Activated naive CD8-positive, alpha-beta T cell (primary cell): Measurements from ENCODE around the gene CNGA3.

Experiments used
- H3K27ac Mint-ChIP-seq: one replicate; pipeline ENCODE4 v1.8.0; 2021; ENCODE audit warnings: mixed read lengths
- H3K27me3 Mint-ChIP-seq: one replicate; pipeline ENCODE4 v1.8.0; 2021; ENCODE audit warnings: mixed read lengths
- H3K36me3 Mint-ChIP-seq: one replicate; pipeline ENCODE4 v1.8.0; 2021; ENCODE audit warnings: mixed read lengths
- H3K4me1 Mint-ChIP-seq: one replicate; pipeline ENCODE4 v1.8.0; 2021; ENCODE audit warnings: low read depth, mixed read lengths
- H3K4me3 Mint-ChIP-seq: one replicate; pipeline ENCODE4 v1.8.0; 2021; ENCODE audit warnings: mild to moderate bottlenecking, mixed read lengths
- H3K9me3 Mint-ChIP-seq: one replicate; pipeline ENCODE4 v1.8.0; 2021; ENCODE audit warnings: low read depth, mixed read lengths

CNGA3 gene

DNA sequence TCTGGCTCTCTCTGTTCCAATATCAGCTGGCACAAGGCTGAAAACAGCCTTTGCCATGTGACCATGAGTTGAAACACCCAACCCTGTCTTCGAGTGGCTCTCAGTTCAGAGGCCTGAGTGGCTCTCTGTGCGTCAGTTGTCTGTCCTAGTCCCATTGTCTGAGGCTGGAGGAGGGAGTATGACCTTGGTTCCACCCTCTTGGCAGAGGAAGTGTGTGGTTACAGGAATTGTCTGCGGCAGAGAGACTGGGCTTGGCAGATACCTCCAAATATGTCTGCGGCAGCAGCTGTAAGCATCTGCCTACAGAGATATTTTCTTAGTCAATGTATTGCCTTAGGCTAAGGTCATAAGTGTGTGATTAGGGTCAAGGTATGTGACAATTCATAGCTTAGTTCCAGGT is 32.6 kb downstream of the CNGA3 start:
- Mint-ChIP-seq H3K27ac (no peak overlapping the region), H3K4me3 (no peak overlapping the region), H3K36me3 (no peaks in the 10 kb centered on the region), H3K27me3 (peaks cover 2% of the 10 kb centered on the region), H3K9me3 (no peaks in the 10 kb centered on the region), H3K4me1 (no peaks in the 10 kb centered on the region)

GRCh38 chr2:98379311-98380202 is 33.3 kb downstream of the CNGA3 start:
- Mint-ChIP-seq H3K36me3 (no peaks in the 10 kb centered on the region), H3K27me3 (peaks cover 2% of the 10 kb centered on the region), H3K9me3 (no peaks in the 10 kb centered on the region), H3K4me1 (no peaks in the 10 kb centered on the region), H3K27ac (no peak overlapping the region), H3K4me3 (no peak overlapping the region)

- peaks cover 2% of the 10 kb centered on the region for H3K27me3 Mint-ChIP-seq
- no peaks in the 10 kb centered on the region for H3K9me3 Mint-ChIP-seq
- H3K4me1 Mint-ChIP-seq = no peaks in the 10 kb centered on the region
- no peak overlapping the region for H3K27ac Mint-ChIP-seq
- H3K36me3 Mint-ChIP-seq = no peaks in the 10 kb centered on the region
- H3K4me3 Mint-ChIP-seq = no peak overlapping the region
Observed at GRCh38 chr2:98380203-98380535, 33.9 kb downstream of the CNGA3 start.

- Mint-ChIP-seq H3K4me1 (no peaks in the 10 kb centered on the region), H3K27ac (no peak overlapping the region), H3K4me3 (no peak overlapping the region), H3K9me3 (no peaks in the 10 kb centered on the region), H3K36me3 (no peaks in the 10 kb centered on the region), H3K27me3 (peaks cover 2% of the 10 kb centered on the region)
Observed at GRCh38 chr2:98381494-98381893, 35.2 kb downstream of the CNGA3 start.

- no peaks in the 10 kb centered on the region for H3K9me3 Mint-ChIP-seq
- H3K27me3 Mint-ChIP-seq = no peaks in the 10 kb centered on the region
- H3K4me1 Mint-ChIP-seq = no peaks in the 10 kb centered on the region
- H3K36me3 Mint-ChIP-seq = no peaks in the 10 kb centered on the region
- H3K27ac Mint-ChIP-seq = no peak overlapping the region
- no peak overlapping the region for H3K4me3 Mint-ChIP-seq
Observed at GRCh38 chr2:98382086-98382485, 35.8 kb downstream of the CNGA3 start.

DNA sequence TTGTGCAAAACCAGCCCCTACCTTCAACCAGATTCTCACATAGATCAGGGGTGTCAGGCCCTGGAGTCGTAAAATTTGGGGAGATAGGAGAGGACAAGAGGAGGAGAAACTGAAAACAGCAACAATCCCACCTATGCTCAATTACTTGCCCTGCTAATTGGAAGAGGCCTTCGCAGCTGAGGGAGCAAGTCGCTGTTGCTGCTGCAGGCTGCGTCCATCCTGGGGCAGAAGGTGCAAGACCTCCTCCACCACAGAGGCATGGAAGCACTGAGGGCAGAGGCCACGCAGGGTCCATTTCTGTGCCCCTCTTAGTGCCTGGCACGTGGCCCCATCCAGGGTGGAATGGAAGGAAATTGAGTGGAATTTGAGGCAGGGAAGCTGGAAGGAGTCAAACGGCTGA is 36.5 kb downstream of the CNGA3 start:
- Mint-ChIP-seq H3K4me3 (no peak overlapping the region), H3K4me1 (no peaks in the 10 kb centered on the region), H3K36me3 (no peaks in the 10 kb centered on the region), H3K27me3 (no peaks in the 10 kb centered on the region), H3K27ac (no peak overlapping the region), H3K9me3 (no peaks in the 10 kb centered on the region)

DNA sequence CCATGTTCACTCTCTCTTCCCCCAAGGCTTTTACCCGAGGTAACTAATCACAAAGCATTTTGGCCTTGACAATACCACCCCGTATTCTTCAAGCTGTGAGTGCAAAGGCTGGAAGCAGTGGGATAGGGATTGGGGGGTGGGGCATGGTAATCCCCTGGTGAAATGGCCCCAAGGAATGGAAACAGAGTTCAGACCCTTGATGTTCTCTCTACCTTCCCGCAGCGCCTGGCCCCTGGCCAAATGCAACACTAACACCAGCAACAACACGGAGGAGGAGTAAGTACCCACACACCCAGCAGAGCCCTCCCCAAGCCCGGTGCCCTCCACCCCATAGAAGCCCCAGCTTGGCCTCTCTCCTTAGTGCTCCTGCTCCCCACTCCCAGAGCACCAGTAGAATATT is 36.9 kb downstream of the CNGA3 start:
- no peaks in the 10 kb centered on the region for H3K4me1 Mint-ChIP-seq
- H3K4me3 Mint-ChIP-seq = no peak overlapping the region
- H3K27me3 Mint-ChIP-seq = no peaks in the 10 kb centered on the region
- no peak overlapping the region for H3K27ac Mint-ChIP-seq
- no peaks in the 10 kb centered on the region for H3K36me3 Mint-ChIP-seq
- H3K9me3 Mint-ChIP-seq = no peaks in the 10 kb centered on the region

DNA sequence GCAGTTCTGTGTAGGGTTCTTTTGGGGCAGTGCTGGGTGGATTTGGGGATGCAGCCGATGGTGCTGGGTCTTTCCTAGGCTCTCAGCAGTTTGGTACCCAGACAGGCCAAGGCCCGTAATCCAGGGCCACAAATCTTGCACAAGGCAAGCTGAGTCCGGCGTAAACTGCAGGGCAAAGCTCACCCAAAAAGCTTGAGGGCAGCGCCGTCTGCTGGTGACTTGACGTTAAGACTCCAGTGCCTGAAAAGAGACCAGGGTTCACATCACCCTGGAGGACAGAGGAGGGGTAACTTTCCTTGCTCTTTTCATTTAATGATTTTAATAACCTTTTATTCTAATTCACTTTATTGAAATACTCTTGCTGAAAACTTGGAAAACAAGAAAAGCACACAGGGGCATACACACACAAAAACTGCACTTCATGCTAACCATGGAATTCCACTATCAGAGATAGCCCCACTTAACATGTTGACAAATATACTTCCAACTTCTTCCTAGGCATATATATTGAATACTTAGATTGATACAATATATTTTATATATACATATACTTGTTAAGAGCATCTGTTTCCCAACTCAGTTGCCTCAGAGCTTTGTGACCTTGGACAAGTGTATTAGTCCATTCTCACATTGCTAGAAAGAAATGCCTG is 38.9 kb downstream of the CNGA3 start:
- Mint-ChIP-seq H3K9me3 (no peaks in the 10 kb centered on the region), H3K27ac (no peak overlapping the region), H3K36me3 (no peaks in the 10 kb centered on the region), H3K4me3 (no peak overlapping the region), H3K4me1 (no peaks in the 10 kb centered on the region), H3K27me3 (no peaks in the 10 kb centered on the region)

- no peak overlapping the region for H3K4me3 Mint-ChIP-seq
Observed at GRCh38 chr2:98387478-98387877, 41.2 kb downstream of the CNGA3 start.

DNA sequence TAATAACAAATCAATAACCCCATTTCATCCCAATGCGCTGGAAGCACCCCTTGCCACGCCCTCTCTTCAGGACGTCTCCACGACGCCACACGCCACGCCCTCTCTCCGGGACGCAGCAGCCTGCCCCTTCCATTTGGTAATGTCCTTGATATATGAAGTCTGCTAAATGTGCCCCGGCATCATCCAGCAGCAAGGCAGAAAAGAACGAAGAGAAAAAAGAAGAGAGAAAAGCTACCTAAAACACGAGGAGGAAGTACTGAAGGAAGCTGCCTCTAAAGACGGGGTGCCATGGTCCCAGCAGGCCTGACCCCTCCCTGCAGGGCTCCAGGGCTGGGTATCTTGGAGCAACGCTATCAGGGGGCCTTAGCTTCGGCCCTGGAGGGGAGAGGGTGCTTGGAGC is 41.8 kb downstream of the CNGA3 start:
- H3K4me1 Mint-ChIP-seq = no peaks in the 10 kb centered on the region
- no peaks in the 10 kb centered on the region for H3K36me3 Mint-ChIP-seq
- H3K9me3 Mint-ChIP-seq = no peaks in the 10 kb centered on the region
- no peaks in the 10 kb centered on the region for H3K27me3 Mint-ChIP-seq
- no peak overlapping the region for H3K4me3 Mint-ChIP-seq
- no peak overlapping the region for H3K27ac Mint-ChIP-seq

More at GRCh38 chr2:98387478-98387877, 41.2 kb downstream of the CNGA3 start:
- Mint-ChIP-seq H3K9me3 (no peaks in the 10 kb centered on the region), H3K27ac (no peak overlapping the region), H3K4me1 (no peaks in the 10 kb centered on the region), H3K27me3 (no peaks in the 10 kb centered on the region), H3K36me3 (no peaks in the 10 kb centered on the region)

DNA sequence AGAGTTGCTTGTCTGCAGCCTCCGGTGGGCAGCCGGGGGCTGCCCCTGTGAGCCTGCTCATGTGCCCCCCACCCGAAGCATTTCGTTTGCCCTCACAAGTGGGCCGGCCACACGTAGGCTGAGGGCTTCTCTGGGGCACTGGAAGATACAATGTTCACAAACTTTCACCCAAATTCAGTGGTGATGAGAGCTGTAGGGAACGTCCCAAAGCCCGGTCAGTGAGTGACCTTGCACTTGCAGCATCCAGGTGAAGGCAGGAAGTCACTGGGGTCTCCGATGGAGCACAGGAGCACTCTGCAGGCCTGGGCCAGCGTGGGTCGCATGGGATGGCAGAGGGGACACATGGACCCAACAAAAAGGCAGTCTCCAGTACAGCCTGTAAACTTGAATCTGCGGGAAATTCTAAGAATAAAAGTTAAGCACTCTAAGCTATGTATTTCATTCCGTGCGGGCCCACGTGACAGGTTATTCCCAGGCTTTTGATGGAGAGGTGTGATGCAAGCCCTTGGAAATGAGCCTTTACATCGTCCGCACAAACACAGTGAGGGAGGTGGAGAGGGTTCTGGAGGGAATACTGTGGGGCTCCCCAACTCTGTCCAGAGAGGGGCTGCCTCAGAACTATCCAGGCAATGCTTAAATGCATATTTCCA is 42.5 kb downstream of the CNGA3 start:
- no peaks in the 10 kb centered on the region for H3K4me1 Mint-ChIP-seq

GRCh38 chr2:98389251-98389605 is 43.0 kb downstream of the CNGA3 start:
- Mint-ChIP-seq H3K27me3 (no peaks in the 10 kb centered on the region), H3K4me1 (no peaks in the 10 kb centered on the region), H3K9me3 (no peaks in the 10 kb centered on the region), H3K27ac (no peak overlapping the region), H3K36me3 (no peaks in the 10 kb centered on the region), H3K4me3 (no peak overlapping the region)

More for the DNA sequence above, 42.5 kb downstream of the CNGA3 start:
- H3K36me3 Mint-ChIP-seq = no peaks in the 10 kb centered on the region
- no peak overlapping the region for H3K27ac Mint-ChIP-seq
- no peaks in the 10 kb centered on the region for H3K9me3 Mint-ChIP-seq
- no peak overlapping the region for H3K4me3 Mint-ChIP-seq
- no peaks in the 10 kb centered on the region for H3K27me3 Mint-ChIP-seq

- Mint-ChIP-seq H3K9me3 (no peaks in the 10 kb centered on the region), H3K27ac (no peak overlapping the region), H3K36me3 (no peaks in the 10 kb centered on the region), H3K4me1 (no peaks in the 10 kb centered on the region), H3K27me3 (no peaks in the 10 kb centered on the region), H3K4me3 (no peak overlapping the region)
Observed at GRCh38 chr2:98390571-98391476, 44.6 kb downstream of the CNGA3 start.

GRCh38 chr2:98391581-98392270 is 45.5 kb downstream of the CNGA3 start:
- no peak overlapping the region for H3K4me3 Mint-ChIP-seq
- H3K36me3 Mint-ChIP-seq = peaks cover 2% of the 10 kb centered on the region
- H3K27ac Mint-ChIP-seq = no peak overlapping the region
- H3K27me3 Mint-ChIP-seq = peaks cover 4% of the 10 kb centered on the region
- H3K9me3 Mint-ChIP-seq = no peaks in the 10 kb centered on the region
- no peaks in the 10 kb centered on the region for H3K4me1 Mint-ChIP-seq
